Endothelial cell (in vitro differentiated cells): ENCODE results near the gene HEG1. TPM values are rescaled to one million over a fixed set of nuclear protein-coding genes. Genes with fewer than 3 reads are reported as not detected.

Source experiments
- DNase-seq: peaks from one replicate; pipeline ENCODE4 v3.0.0; 2021; ENCODE audit warnings: low spot score
- H3K27ac Mint-ChIP-seq: one replicate; pipeline ENCODE4 v1.8.0; 2021; ENCODE audit warnings: mixed read lengths, inconsistent platforms; ENCODE audit not compliant: unreplicated experiment
- H3K27me3 Mint-ChIP-seq: one replicate; pipeline ENCODE4 v1.8.0; 2021; ENCODE audit warnings: mild to moderate bottlenecking, moderate library complexity, mixed read lengths, inconsistent platforms; ENCODE audit not compliant: unreplicated experiment
- H3K36me3 Mint-ChIP-seq: one replicate; pipeline ENCODE4 v1.8.0; 2021; ENCODE audit warnings: mild to moderate bottlenecking, low read depth, mixed read lengths, inconsistent platforms; ENCODE audit not compliant: unreplicated experiment
- H3K4me1 Mint-ChIP-seq: one replicate; pipeline ENCODE4 v1.8.0; 2021; ENCODE audit warnings: mild to moderate bottlenecking, mixed read lengths, inconsistent platforms; ENCODE audit not compliant: unreplicated experiment
- H3K4me3 Mint-ChIP-seq: one replicate; pipeline ENCODE4 v1.8.0; 2021; ENCODE audit warnings: mild to moderate bottlenecking, mixed read lengths, inconsistent platforms; ENCODE audit not compliant: unreplicated experiment
- H3K9me3 Mint-ChIP-seq: one replicate; pipeline ENCODE4 v1.8.0; 2021; ENCODE audit warnings: mixed read lengths, inconsistent platforms; ENCODE audit not compliant: unreplicated experiment
- CTCF ChIP-seq: fragments of 200-600 bp; sonication (generic); IDR thresholded peaks from one replicate; pipeline ENCODE4 v1.5.0; 2021; ENCODE audit warnings: antibody characterized with exemption; ENCODE audit not compliant: unreplicated experiment
- total RNA-seq: library from RNA; stranded (reverse); fragmentation: NEBNext Ultra II Directional; extraction: Animal tissue kit (Norgen Biotek cat#: 25700); gene quantifications from one replicate; pipeline ENCODE4 v1.2.1, GENCODE V29; 2021; ENCODE audit not compliant: unreplicated experiment

Gene HEG1
- total RNA-seq, 1 donor from 2014 or later, result 17.1 TPM

DNA sequence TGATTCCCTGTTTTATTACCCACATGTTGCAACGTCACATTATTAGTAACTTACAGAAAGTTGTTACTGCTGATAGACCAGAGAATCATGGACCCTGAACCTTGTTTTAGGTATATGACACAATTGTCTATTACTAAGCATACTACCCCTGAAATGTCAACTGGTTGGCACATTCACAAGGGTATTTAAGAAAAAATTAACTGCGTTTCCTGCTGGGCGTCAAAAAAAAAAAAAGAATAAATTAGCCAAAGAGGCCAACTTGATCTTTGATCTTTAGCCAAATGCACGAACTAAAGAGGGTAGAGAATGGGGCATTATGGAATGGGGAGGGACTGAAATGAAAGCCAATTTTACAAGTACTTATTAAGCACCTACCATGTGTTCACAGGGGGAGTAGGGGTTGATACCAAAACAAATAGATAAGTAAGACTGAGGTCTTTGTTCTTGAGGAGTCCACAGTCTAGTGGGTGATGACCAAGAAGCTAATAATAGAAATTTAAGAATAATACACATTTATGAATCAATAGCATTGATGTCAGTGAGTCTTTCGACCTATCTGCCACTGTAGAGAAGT, 103.4 kb downstream of the HEG1 start:
- no peaks in the 10 kb centered on the region for H3K4me1 Mint-ChIP-seq
- no peak overlapping the region for H3K4me3 Mint-ChIP-seq
- H3K27me3 Mint-ChIP-seq, result no peaks in the 10 kb centered on the region
- H3K36me3 Mint-ChIP-seq, result no peaks in the 10 kb centered on the region
- H3K9me3 Mint-ChIP-seq, result no peaks in the 10 kb centered on the region
- H3K27ac Mint-ChIP-seq, result no peak overlapping the region
- DNase-seq, result no peak
- TF ChIP-seq CTCF, result no peak

DNA sequence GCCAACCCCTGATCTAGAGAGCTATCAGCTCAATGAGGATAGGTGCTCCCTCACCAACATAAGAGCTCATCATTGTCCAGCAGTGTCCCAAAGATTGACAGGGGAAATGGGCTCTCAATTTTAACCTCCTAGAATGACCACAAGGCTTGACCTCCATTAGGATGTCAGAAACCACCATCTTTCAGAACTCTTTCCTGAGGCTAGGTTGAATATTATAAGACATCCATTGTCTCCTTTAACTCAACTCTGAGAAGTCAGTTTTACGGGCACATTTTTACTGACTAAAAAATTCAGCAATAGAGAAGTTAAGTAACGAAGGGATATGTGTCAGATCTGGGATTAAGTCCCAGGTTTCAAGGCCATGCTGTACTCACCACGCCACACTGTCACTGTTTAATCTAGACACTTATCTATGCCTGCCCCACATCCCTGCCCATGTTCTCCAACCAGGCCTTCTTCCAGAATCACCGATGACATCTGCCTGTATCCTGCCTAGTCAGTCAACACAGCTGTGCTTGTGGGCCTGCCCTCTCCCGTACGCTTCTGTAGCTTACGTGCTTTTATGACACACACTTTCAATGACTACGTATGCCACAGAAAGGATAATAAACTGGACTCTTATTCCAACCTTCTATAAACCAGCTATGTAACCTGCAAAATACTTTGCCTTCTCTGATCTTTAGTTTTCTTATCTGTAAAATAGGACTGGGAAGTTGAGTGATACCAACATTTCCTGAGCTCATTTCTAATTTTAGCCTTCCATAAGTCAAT, 104.1 kb downstream of the HEG1 start:
- no peak for TF ChIP-seq CTCF
- no peak for DNase-seq
- Mint-ChIP-seq H3K4me3 (no peak overlapping the region), H3K9me3 (no peaks in the 10 kb centered on the region), H3K27ac (no peak overlapping the region), H3K36me3 (no peaks in the 10 kb centered on the region), H3K4me1 (no peaks in the 10 kb centered on the region), H3K27me3 (no peaks in the 10 kb centered on the region)

DNA sequence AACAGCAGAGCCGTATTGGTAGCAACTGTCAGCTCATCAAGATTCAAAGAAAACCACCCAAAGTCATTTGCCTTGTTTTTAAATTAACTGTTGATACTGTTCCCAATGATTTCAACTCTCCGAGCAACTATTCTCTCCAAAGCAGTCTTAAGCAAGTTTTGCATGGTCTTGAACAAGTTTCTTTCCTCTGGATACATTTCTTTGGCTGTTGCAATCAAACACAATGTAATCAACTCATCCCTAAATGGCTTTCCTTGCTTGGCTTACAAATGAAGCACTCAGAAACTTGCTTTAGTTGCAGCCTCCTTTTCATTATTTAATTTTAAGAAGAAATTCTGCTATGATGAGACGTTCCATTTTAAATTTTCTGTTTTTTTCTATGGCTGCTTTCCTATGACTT, 105.8 kb downstream of the HEG1 start:
- DNase-seq, result no peak
- Mint-ChIP-seq H3K4me3 (no peak overlapping the region), H3K27ac (no peak overlapping the region), H3K27me3 (no peaks in the 10 kb centered on the region), H3K9me3 (no peaks in the 10 kb centered on the region), H3K36me3 (no peaks in the 10 kb centered on the region), H3K4me1 (no peaks in the 10 kb centered on the region)
- no peak for TF ChIP-seq CTCF

GRCh38 chr3:124942613-124943012, 113.2 kb downstream of the HEG1 start:
- no peak for TF ChIP-seq CTCF
- Mint-ChIP-seq H3K27ac (no peak overlapping the region), H3K27me3 (no peaks in the 10 kb centered on the region), H3K4me1 (peaks cover 4% of the 10 kb centered on the region), H3K36me3 (no peaks in the 10 kb centered on the region), H3K4me3 (no peak overlapping the region), H3K9me3 (no peaks in the 10 kb centered on the region)
- no peak for DNase-seq

- H3K4me3 Mint-ChIP-seq, result no peak overlapping the region
- no peak for TF ChIP-seq CTCF
- DNase-seq, result no peak
Observed at GRCh38 chr3:124941771-124942170, 114.0 kb downstream of the HEG1 start.

More at GRCh38 chr3:124941771-124942170, 114.0 kb downstream of the HEG1 start:
- Mint-ChIP-seq H3K27ac (no peak overlapping the region), H3K36me3 (no peaks in the 10 kb centered on the region), H3K9me3 (no peaks in the 10 kb centered on the region), H3K4me1 (peaks cover 6% of the 10 kb centered on the region), H3K27me3 (no peaks in the 10 kb centered on the region)
